Adrenal gland (tissue), 12 donors: ENCODE results near the gene FAM120B. TPM values are rescaled to one million over a fixed set of nuclear protein-coding genes. Genes with fewer than 3 reads are reported as not detected.
"Not testable (repeated sequence)": the region's sequence is repeated elsewhere in the genome, so short reads cannot be mapped to it uniquely, and the experiment has no call there.

Experiments
- DNase-seq, 7 donors: peaks; one replicate each; pipeline ENCODE4 v3.0.0-alpha.2; 2019 to 2020
- H3K27ac ChIP-seq, 5 donors: fragments of 200-600 bp; sonication (generic) in 4 of 5; 1 replicate in 3 of 5; 2 replicates in 2 of 5; pipeline versions ENCODE4 v1.5.1 to v1.8.0; 2016 to 2020; ENCODE audit warnings: mild to moderate bottlenecking in 1 of 5
- H3K27me3 ChIP-seq: fragments of 200-600 bp; 2 replicates; pipeline ENCODE4 v1.8.0; 2021
- H3K36me3 ChIP-seq, 2 donors: fragments of 200-600 bp; replicated peaks in 1 of 2; 1 replicate in 1 of 2; 2 replicates in 1 of 2; pipeline versions ENCODE4 v1.5.1 to v1.8.0; 2018 to 2022
- H3K4me1 ChIP-seq, 2 donors: fragments of 200-600 bp; replicated peaks in 1 of 2; 1 replicate in 1 of 2; 2 replicates in 1 of 2; pipeline versions ENCODE4 v1.5.1 to v1.8.0; 2018 to 2021
- H3K4me3 ChIP-seq, 4 donors: fragments of 200-600 bp; sonication (generic) in 3 of 4; one replicate each; pipeline ENCODE4 v1.5.1; 2016 to 2018
- H3K9me3 ChIP-seq, 3 donors: fragments of 200-600 bp; sonication (generic) in 1 of 3; replicated peaks in 1 of 3; 1 replicate in 2 of 3; 2 replicates in 1 of 3; pipeline versions ENCODE4 v1.5.1 to v1.8.0; 2016 to 2021
- POLR2A ChIP-seq, 2 donors: fragments of 450-650 bp; IDR thresholded peaks; one replicate each; pipeline ENCODE4 v1.6.1; 2017; ENCODE audit warnings: antibody characterized with exemption in 2 of 2, mild to moderate bottlenecking in 2 of 2, moderate library complexity in 1 of 2
- WGBS, 4 donors: extraction: QIAGEN DNeasy Blood & Tissue Kit in 2 of 4; methylation state at CpG; one replicate each; pipeline versions ENCODE4 v1.1.5 to v1.1.7; 2013 to 2017; 5-methylcytosine and 5-hydroxymethylcytosine counted together
- intact Hi-C, 2 donors: fragments of 100-400 bp; cut with DNase I; formaldehyde crosslinking; loops; one replicate each; pipeline versions ENCODE4 v1.14.1 to v1.15.0; 2022 to 2023
- polyA plus RNA-seq, 3 donors: library from polyadenylated mRNA; stranded (reverse); fragments of 200-250 nt in 2 of 3; fragments of 350-450 nt in 1 of 3; fragmentation: Illumina TruSeq in 1 of 3; extraction: RNeasy Lipid Tissue Mini Kit (QIAGEN cat#74804) in 1 of 3; gene quantifications; one replicate each; pipeline ENCODE4 v1.2.3, GENCODE V29; 2013 to 2014
- total RNA-seq, 9 donors: library from RNA; depleted of rRNA in 4 of 9; stranded (reverse); fragments of >200 nt in 4 of 9; fragments of 120-200 nt in 1 of 9; fragmentation: NEBNext Ultra II Directional in 1 of 9; extraction: Animal tissue kit (Norgen Biotek cat#: 25700) in 1 of 9; gene quantifications; one replicate each; pipeline versions ENCODE4 v1.1.0 to v1.2.4, GENCODE V29; 2013 to 2023
- TF ChIP-seq, protein P1 (sequence below), 6 experiments: fragments of 450-650 bp in 4 of 6; fragments of 200-600 bp in 2 of 6; sonication (generic) in 1 of 6; IDR thresholded peaks; 1 replicate in 5 of 6; 2 replicates in 1 of 6; pipeline versions ENCODE4 v1.5.1 to v1.8.0; 2016 to 2021; ENCODE audit warnings: antibody characterized with exemption in 6 of 6, mild to moderate bottlenecking in 2 of 6, moderate library complexity in 1 of 6
- donor health status: healthy with polysubstance abuse.
- donor health status: Bipolar disorder and iron deficiency.
- donor health status: DM: yes; HTN: yes; CAD: no.
- donor health status: DM: no; HTN: no; CAD: no.
- donor health status: DM: no; HTN: no; CAD: no.
- donor health status: DM: yes; HTN: yes; CAD: no.

FAM120B gene
- total and polyA plus RNA-seq, 12 donors: 12.4 to 42.0 (median 27.4) TPM

- H3K27me3 ChIP-seq: no peaks in the 10 kb centered on the region
- H3K4me1 ChIP-seq: no peaks in the 10 kb centered on the region
- no peak overlapping the region for H3K4me3 ChIP-seq
- 78 to 88% (median 81%) methylated on average over 8 of the region's 8 CpGs for WGBS, 4 donors
- no peaks in the 10 kb centered on the region for H3K9me3 ChIP-seq
- no peak overlapping the region for H3K27ac ChIP-seq
- intact Hi-C loops: no loop called here
- H3K36me3 ChIP-seq: peaks cover 0 to 32% of the 10 kb centered on the region in 2 donors
- DNase-seq: no peak
- TF ChIP-seq, protein P1, sequence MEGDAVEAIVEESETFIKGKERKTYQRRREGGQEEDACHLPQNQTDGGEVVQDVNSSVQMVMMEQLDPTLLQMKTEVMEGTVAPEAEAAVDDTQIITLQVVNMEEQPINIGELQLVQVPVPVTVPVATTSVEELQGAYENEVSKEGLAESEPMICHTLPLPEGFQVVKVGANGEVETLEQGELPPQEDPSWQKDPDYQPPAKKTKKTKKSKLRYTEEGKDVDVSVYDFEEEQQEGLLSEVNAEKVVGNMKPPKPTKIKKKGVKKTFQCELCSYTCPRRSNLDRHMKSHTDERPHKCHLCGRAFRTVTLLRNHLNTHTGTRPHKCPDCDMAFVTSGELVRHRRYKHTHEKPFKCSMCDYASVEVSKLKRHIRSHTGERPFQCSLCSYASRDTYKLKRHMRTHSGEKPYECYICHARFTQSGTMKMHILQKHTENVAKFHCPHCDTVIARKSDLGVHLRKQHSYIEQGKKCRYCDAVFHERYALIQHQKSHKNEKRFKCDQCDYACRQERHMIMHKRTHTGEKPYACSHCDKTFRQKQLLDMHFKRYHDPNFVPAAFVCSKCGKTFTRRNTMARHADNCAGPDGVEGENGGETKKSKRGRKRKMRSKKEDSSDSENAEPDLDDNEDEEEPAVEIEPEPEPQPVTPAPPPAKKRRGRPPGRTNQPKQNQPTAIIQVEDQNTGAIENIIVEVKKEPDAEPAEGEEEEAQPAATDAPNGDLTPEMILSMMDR (IDR thresholded peaks at IDR 0.05): no peak
- TF ChIP-seq POLR2A (IDR thresholded peaks at IDR 0.05): no peak
These were observed 98.9 kb downstream of the FAM120B start for GRCh38 chr6:170405311-170405975.

GRCh38 chr6:170407200-170407599 lies 100.6 kb downstream of the FAM120B start:
- H3K27ac ChIP-seq: no peak overlapping the region
- no peaks in the 10 kb centered on the region for H3K27me3 ChIP-seq
- no peaks in the 10 kb centered on the region for H3K4me1 ChIP-seq
- peaks cover 0 to 23% of the 10 kb centered on the region in 2 donors for H3K36me3 ChIP-seq
- no peaks in the 10 kb centered on the region for H3K9me3 ChIP-seq
- DNase-seq: no peak
- TF ChIP-seq, protein P1 (IDR thresholded peaks at IDR 0.05): no peak
- no peak for TF ChIP-seq POLR2A (IDR thresholded peaks at IDR 0.05)
- 95 to 99% (median 95%) methylated on average over 8 to 13 of the region's 13 CpGs for WGBS, 4 donors
- intact Hi-C loops: no loop called here
- H3K4me3 ChIP-seq: no peak overlapping the region

DNA sequence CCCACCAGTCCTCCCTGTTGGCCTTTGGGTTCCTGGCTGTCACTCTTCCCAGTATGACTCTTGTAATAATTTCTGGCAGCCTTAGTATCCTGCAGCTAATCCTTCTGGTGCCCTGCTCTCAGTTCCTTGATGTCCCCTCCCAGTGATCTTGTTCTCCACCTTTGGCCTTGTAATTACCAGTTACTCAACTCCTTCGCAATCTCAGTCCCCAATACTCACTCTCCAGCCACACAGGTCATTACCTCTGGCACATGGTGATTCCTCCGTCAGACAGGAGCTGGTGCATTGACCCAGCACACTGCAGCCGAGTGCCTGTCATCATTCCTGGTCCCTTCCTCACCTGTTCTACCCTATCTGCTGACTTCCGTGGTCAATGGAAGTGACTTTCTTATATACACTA lies 101.4 kb downstream of the FAM120B start:
- H3K27me3 ChIP-seq: no peaks in the 10 kb centered on the region
- no peak overlapping the region for H3K4me3 ChIP-seq
- DNase-seq: no peak
- intact Hi-C loops: no loop called here
- WGBS, 4 donors: 82 to 88% (median 83%) methylated on average over 4 of the region's 4 CpGs
- H3K27ac ChIP-seq: no peak overlapping the region
- H3K4me1 ChIP-seq: no peaks in the 10 kb centered on the region
- H3K36me3 ChIP-seq: peaks cover 0 to 23% of the 10 kb centered on the region in 2 donors
- H3K9me3 ChIP-seq: no peaks in the 10 kb centered on the region
- TF ChIP-seq, protein P1 (IDR thresholded peaks at IDR 0.05): no peak
- TF ChIP-seq POLR2A (IDR thresholded peaks at IDR 0.05): no peak

DNA sequence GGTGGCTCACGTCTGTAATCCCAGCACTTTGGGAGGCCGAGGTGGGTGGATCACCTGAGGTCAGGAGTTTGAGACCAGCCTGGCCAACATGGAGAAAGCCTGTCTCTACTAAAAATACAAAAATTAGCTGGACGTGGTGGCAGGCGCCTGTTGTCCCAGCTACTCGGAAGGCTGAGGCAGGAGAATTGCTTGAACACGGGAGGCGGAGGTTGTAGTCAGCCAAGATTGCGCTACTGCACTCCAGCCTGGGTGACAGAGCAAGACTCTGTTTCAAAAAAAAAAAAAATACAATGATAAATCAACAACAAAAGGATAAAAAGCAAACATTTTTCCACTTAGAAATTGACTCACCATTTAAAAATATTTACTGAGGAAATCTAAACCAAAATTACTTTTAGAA lies 103.2 kb downstream of the FAM120B start:
- H3K4me1 ChIP-seq, DNase-seq, H3K27me3 ChIP-seq, H3K4me3 ChIP-seq, H3K9me3 ChIP-seq, H3K27ac ChIP-seq, intact Hi-C loops: not testable (repeated sequence)
- WGBS, 4 donors: 88 to 92% (median 90%) methylated on average over 8 of the region's 8 CpGs
- peaks cover 0 to 11% of the 10 kb centered on the region in 2 donors for H3K36me3 ChIP-seq

DNA sequence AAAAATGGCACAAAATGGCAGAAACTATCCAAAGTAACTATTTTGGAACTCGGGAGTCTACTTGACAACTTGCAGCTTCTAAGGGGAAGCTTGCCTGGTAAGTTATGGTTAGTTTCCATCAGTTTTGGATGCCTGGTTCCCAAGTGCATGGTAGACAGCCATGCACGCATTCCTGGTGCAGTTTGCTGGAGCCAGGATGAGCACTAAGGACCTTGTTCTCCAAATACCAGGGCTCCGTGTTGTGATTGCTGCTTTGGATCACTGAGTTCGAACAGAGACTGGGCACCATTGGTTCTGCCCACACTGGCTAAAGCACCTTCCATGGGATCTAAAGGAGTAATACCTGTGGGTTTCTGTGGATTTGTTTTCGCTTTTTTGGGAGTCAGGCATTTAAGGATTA lies 103.7 kb downstream of the FAM120B start:
- H3K27me3 ChIP-seq: no peaks in the 10 kb centered on the region
- H3K4me1 ChIP-seq: no peaks in the 10 kb centered on the region
- no peak overlapping the region for H3K4me3 ChIP-seq
- H3K36me3 ChIP-seq: peaks cover 0 to 6% of the 10 kb centered on the region in 2 donors
- no peak for TF ChIP-seq POLR2A (IDR thresholded peaks at IDR 0.05)
- TF ChIP-seq, protein P1 (IDR thresholded peaks at IDR 0.05): no peak
- no peaks in the 10 kb centered on the region for H3K9me3 ChIP-seq
- WGBS, 4 donors: 83 to 98% (median 94%) methylated on average over 4 to 5 of the region's 5 CpGs
- no peak overlapping the region for H3K27ac ChIP-seq
- intact Hi-C loops: no loop called here
- DNase-seq: no peak
